Embryonic facial prominence (tissue), 1 donor: ENCODE measurements around the gene AFMID.
A peak's percentile ranks its signal among the peaks of the same experiment; 100 is the strongest.

Experiments used
- DNase-seq: peaks from one replicate; pipeline ENCODE4 v3.0.0-alpha.2; 2016; ENCODE audit errors: extremely low spot score

The AFMID gene

GRCh38 chr17:78180083-78180482 lies 7.1 kb upstream of the AFMID start:
- DNase-seq = no peak

GRCh38 chr17:78180508-78180907 lies 6.7 kb upstream of the AFMID start:
- DNase-seq = no peak

GRCh38 chr17:78182504-78182903 lies 4.7 kb upstream of the AFMID start:
- no peak for DNase-seq

GRCh38 chr17:78183916-78184315 lies 3.2 kb upstream of the AFMID start:
- DNase-seq = no peak

GRCh38 chr17:78184351-78184750 lies 2.8 kb upstream of the AFMID start:
- no peak for DNase-seq

GRCh38 chr17:78184868-78185267 lies 2.3 kb upstream of the AFMID start:
- DNase-seq = no peak

GRCh38 chr17:78185981-78186691 lies 1.0 kb upstream of the AFMID start:
- no peak for DNase-seq

GRCh38 chr17:78196716-78197115 lies 9.6 kb downstream of the AFMID start:
- DNase-seq = no peak

GRCh38 chr17:78197147-78197832 lies 10.1 kb downstream of the AFMID start:
- DNase-seq = no peak

GRCh38 chr17:78200451-78200850 lies 13.3 kb downstream of the AFMID start:
- DNase-seq = no peak

- DNase-seq = no peak
These were observed 15.5 kb downstream of the AFMID start for GRCh38 chr17:78202666-78203065.

- no peak for DNase-seq
These were observed 17.4 kb downstream of the AFMID start for GRCh38 chr17:78204387-78205123.

GRCh38 chr17:78205124-78205775 lies 18.1 kb downstream of the AFMID start:
- no peak for DNase-seq

- DNase-seq = no peak
These were observed 19.1 kb downstream of the AFMID start for GRCh38 chr17:78206298-78206697.

- DNase-seq = no peak
These were observed 21.3 kb downstream of the AFMID start for GRCh38 chr17:78208486-78208885.

- DNase-seq = no peak
These were observed 22.9 kb downstream of the AFMID start for GRCh38 chr17:78210111-78210510.

GRCh38 chr17:78211032-78211431 lies 23.9 kb downstream of the AFMID start:
- no peak for DNase-seq

GRCh38 chr17:78214016-78214705 lies 27.0 kb downstream of the AFMID start, which contains the start of gene BIRC5:
BIRC5 (plus strand) TSS chr17:78214253; CDS start chr17:78214317, 64 bp downstream.
- DNase-seq = peak; percentile 81

- DNase-seq = no peak
These were observed 27.5 kb downstream of the AFMID start for GRCh38 chr17:78214706-78215061.

GRCh38 chr17:78219396-78220150 lies 32.4 kb downstream of the AFMID start:
- DNase-seq = no peak

- DNase-seq = no peak
These were observed 35.9 kb downstream of the AFMID start for GRCh38 chr17:78223061-78223460.
